Cerebellar cortex (tissue), 1 donor: ENCODE measurements around the gene USF1.
"Not testable (repeated sequence)": the region's sequence is repeated elsewhere in the genome, so short reads cannot be mapped to it uniquely, and the experiment has no call there.

ENCODE experiments used
- DNase-seq: peaks from one replicate; pipeline ENCODE4 v3.0.0-alpha.2; 2015; ENCODE audit warnings: low spot score

The USF1 gene

DNA sequence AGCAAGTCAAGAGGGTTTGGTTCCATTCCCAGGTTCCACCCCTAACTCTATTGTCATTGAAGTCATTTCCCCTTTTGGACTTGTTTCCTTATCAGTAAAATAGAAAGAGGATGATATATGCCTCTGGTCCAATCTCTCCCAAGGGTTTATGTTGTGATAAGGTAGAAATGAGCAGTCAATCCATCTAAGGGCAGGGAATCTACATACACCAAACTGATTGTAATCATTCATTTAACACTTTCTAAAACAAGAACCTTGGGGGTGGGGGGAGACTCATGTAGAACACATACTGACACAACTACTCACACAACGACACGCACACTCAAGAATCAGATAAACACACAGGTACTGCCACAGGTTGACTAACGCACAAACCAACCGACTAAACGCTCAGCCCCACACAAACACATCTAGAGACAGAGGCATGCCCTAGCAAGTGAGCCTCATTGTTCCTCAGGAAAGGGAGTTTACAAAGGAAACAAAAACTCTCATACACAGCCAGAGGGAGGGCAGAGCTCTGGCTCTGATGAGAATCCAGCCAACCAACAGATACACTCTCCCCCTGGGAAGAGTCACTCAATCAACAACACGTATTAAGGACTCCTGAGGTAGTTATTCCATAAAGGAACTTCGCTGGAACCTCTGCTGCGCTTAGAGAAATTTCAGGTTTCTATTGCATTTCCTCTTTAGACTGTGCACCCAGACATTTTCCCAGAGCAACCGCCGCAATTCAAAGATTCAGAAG lies 25.9 kb downstream of the USF1 start:
- DNase-seq = no peak

GRCh38 chr1:161019111-161019660 lies 26.6 kb downstream of the USF1 start:
- not testable (repeated sequence) for DNase-seq

DNA sequence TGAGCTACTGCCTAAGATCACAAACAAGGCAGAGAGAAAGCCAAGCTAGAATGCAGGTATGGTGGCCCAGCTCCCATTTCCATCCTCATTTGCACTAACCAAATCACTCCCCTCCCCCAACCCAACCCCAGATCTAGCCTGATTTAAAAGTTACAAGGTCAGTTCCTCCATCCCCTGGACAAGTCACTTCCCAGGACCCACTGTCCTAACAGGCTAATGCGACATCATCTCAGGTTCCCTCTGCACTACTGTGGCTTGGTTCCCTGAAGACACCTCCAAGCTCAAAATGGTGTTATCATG lies 27.2 kb downstream of the USF1 start:
- no peak for DNase-seq

DNA sequence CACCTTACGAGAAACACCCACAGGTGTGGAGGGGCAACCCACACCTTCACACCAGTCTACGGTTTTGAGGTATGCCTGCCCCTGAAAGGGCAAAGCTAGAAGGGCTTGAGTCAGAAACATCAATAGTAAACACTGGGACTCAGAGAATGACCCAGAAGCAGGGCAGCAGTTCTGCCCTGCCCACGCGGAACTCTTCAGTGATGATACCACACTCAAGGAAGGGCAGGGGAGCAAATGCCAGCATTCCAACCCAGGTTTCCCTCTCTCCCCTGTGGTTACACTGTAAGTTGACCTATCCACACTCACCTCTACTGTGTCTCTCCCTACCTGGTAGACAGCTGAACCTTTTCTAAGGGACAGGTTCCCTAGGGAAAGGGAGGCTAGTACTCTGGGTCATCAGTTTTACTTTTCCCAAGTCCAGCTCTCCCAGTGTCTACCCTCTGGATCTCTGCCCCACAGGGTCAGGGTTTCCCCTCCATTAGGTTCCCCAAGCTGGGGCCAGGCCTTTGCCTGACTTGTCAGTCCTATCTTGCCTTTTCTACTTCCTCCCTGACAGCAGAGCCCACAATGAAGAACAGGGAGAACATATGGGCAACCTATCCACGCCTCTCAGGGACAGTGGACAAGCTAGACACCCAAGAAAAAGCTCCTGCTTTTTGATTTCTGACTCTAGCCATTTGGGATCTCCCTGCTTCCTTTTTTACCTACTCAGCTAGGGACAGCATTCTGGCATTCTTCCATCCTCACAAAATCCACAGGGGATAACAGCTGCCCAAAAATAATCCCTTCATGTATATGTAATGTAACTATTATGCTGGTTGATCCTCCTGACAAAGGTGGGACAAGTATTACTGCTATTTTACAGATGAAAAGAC lies 27.8 kb downstream of the USF1 start:
- DNase-seq = no peak

- not testable (repeated sequence) for DNase-seq
Observed at GRCh38 chr1:161017181-161017580, 28.6 kb downstream of the USF1 start.

GRCh38 chr1:161016683-161017082 lies 29.1 kb downstream of the USF1 start:
- DNase-seq = not testable (repeated sequence)

- no peak for DNase-seq
Observed at GRCh38 chr1:161013488-161014230, 32.1 kb downstream of the USF1 start.

- no peak for DNase-seq
Observed at GRCh38 chr1:161013131-161013487, 32.7 kb downstream of the USF1 start.

GRCh38 chr1:161012420-161012819 lies 33.4 kb downstream of the USF1 start:
- DNase-seq = no peak

GRCh38 chr1:161009602-161010211 lies 36.1 kb downstream of the USF1 start:
- DNase-seq = no peak

GRCh38 chr1:161008869-161009510 lies 36.8 kb downstream of the USF1 start:
- no peak for DNase-seq

GRCh38 chr1:161007369-161007768 lies 38.4 kb downstream of the USF1 start:
- DNase-seq = no peak

DNA sequence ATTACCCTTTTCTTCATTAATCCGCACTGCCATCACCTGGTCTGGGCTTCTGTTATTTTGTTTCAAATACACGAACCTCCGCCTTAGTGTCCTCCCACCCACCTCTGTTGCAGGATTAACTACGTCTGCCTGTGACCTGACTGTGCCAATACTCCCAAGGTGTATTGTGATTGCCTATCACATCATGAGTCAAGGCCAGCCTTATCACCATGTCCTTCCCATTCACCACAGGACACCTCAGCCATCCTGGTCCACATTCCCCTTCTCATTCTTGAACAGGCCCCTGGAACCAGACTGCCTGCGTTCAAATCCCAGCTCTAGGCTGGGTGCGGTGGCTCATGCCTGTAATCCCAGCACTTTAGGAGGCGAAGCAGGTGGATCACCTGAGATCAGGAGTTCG lies 39.2 kb downstream of the USF1 start:
- DNase-seq = no peak

GRCh38 chr1:161001525-161001924 lies 44.3 kb downstream of the USF1 start:
- no peak for DNase-seq

- no peak for DNase-seq
Observed at GRCh38 chr1:161000736-161001480, 44.9 kb downstream of the USF1 start.

DNA sequence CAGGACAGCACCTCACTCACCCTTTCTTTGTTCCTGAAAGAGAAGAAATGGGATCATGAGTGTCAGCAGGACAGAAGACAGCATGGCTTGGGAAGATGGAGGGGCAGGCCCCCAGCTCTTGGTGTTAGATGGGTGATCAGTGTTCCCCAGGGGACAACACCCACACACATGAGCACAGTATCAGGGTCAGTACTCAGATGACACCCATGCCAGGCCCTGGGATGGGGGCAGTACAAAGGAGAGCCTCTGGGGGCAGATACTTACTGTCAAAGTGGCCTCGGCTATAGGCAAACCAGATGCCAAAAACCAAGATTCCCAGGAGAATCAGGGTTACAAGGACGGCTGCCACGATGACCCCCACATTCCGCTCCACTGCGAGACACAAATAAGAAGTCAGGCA lies 46.4 kb downstream of the USF1 start:
- DNase-seq = no peak

DNA sequence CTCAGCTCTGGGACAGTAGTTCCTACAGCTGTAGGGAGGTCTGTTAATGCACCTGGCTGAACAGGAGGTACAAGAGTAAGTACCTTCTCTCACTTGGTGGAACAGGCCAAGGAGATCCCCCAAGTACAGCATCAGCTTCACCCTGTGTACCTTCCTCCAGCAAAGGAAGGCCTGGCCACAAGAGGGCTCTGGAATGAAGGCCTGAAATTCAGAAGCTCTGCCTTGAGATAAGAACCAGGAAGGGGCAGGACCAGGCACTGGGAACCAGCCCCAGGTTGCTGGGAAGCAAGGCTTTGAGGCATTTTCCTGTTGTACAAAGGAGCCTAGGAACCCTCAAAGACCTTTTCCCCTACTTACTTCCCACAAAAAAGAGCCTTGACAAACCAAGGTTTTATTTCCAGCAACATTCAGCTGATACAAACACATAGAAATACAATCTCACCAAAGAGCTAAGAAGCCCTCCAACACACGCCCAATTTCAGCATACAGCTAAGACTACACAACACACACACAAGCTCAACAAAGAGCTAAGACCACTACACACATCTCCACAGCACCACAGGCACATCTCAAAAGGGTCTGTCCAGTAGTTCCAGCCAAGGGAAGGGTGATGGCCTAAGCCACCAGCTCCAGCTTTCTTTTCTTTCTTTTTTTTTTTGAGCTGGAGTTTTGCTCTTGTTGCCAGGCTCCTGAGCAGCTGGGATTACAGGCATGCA lies 48.3 kb downstream of the USF1 start:
- DNase-seq = peak; percentile 58

- DNase-seq = no peak
Observed at GRCh38 chr1:160996178-160996577, 49.6 kb downstream of the USF1 start.

DNA sequence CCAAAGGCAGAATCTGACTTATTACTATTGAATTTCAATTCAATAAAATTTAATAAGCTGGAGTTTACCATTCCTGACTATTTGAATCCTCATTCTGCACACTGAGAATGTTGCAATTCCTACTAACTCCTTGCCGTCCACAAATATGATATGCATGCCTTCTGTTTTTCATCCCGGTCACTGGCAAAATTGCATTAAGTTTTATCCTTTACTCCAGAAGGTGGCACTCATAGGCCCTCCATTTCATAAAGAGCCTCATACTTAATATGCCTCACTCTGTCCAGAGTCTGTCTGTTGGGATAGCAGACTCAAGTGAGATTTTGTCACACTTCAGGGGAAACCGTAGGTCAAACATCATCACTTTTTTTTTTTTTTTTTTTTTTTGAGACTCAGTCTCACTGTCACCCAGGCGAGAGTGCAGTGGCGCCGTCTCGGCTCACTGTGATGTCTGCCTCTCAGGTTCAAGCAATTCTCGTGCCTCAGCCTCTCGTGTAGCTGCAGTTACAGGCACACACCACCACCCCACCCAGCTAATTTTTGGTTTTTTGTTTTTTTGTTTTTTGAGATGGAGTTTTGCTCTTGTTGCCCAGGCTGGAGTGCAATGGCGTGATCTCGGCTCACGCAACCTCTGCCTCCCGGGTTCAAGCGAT lies 52.1 kb downstream of the USF1 start:
- DNase-seq = no peak

GRCh38 chr1:160992036-160992435 lies 53.7 kb downstream of the USF1 start:
- not testable (repeated sequence) for DNase-seq
